PC-9 (cell line): ENCODE data around the gene CIBAR2. TPM values are rescaled to one million over a fixed set of nuclear protein-coding genes. Genes with fewer than 3 reads are reported as not detected.

Experiments used
- BruUV-seq: library from RNA; stranded (reverse); fragments of 400-500 nt; replicated peaks from 2 replicates; lab custom pipeline; 2021; lab: Mats Ljungman, UMichigan
- CTCF ChIA-PET: fragments of 300-600 bp; sonication (Branson Sonifier 250); formaldehyde crosslinking; loops from one replicate; lab custom pipeline; 2022; ENCODE audit warnings: antibody characterized with exemption; lab: Charles Lee
- POLR2A ChIA-PET: fragments of 300-600 bp; sonication (Branson Sonifier 250); formaldehyde crosslinking; loops from one replicate; lab custom pipeline; 2022; ENCODE audit warnings: antibody characterized with exemption; ENCODE audit not compliant: unreplicated experiment; lab: Charles Lee
- DNase-seq, 2 experiments: peaks; one replicate each; pipeline versions ENCODE4 v3.0.0 to v3.0.0-alpha.2; 2015 to 2022; ENCODE audit warnings: mixed read lengths in 1 of 2
- H2AFZ ChIP-seq: fragments of 200-600 bp; sonication (generic); 2 replicates; pipeline ENCODE4 v1.8.1; 2017; ENCODE audit warnings: antibody characterized with exemption
- H3F3A ChIP-seq: fragments of 200-600 bp; sonication (generic); 2 replicates; pipeline ENCODE4 v1.8.1; 2017; ENCODE audit warnings: antibody characterized with exemption, mild to moderate bottlenecking, low read depth; ENCODE audit not compliant: insufficient read depth
- H3K27ac ChIP-seq: fragments of 200-600 bp; sonication (generic); 2 replicates; pipeline ENCODE4 v1.6.1; 2016; ENCODE audit warnings: mixed run types
- H3K27me3 ChIP-seq: fragments of 200-600 bp; sonication (generic); 2 replicates; pipeline ENCODE4 v1.6.1; 2016; ENCODE audit warnings: low read depth, mixed run types; ENCODE audit not compliant: insufficient read depth
- H3K36me3 ChIP-seq: fragments of 200-600 bp; sonication (generic); 2 replicates; pipeline ENCODE4 v1.6.1; 2016; ENCODE audit warnings: low read depth, mixed run types
- H3K4me1 ChIP-seq: fragments of 200-600 bp; sonication (generic); replicated peaks from 2 replicates; pipeline ENCODE4 v1.6.1; 2016; ENCODE audit warnings: mixed run types; ENCODE audit not compliant: insufficient read depth
- H3K4me2 ChIP-seq: fragments of 200-600 bp; sonication (generic); 2 replicates; pipeline ENCODE4 v1.6.1; 2017; ENCODE audit warnings: mixed run types
- H3K4me3 ChIP-seq: fragments of 200-600 bp; sonication (generic); 2 replicates; pipeline ENCODE4 v1.6.1; 2016; ENCODE audit warnings: mixed run types
- H3K79me2 ChIP-seq: fragments of 200-600 bp; sonication (generic); 2 replicates; pipeline ENCODE4 v1.6.1; 2017; ENCODE audit warnings: low read depth, mixed run types
- H3K9me2 ChIP-seq: fragments of 200-600 bp; sonication (generic); 2 replicates; pipeline ENCODE4 v1.8.1; 2017; ENCODE audit warnings: mild to moderate bottlenecking; ENCODE audit not compliant: insufficient read depth
- H3K9me3 ChIP-seq: fragments of 200-600 bp; sonication (generic); 2 replicates; pipeline ENCODE4 v1.8.1; 2016; ENCODE audit warnings: low read depth; ENCODE audit not compliant: insufficient read depth
- H4K20me1 ChIP-seq: fragments of 200-600 bp; sonication (generic); 2 replicates; pipeline ENCODE4 v1.8.1; 2017; ENCODE audit not compliant: insufficient read depth
- EZH2 ChIP-seq: fragments of 200-600 bp; sonication (generic); IDR thresholded peaks from 2 replicates; pipeline ENCODE4 v1.8.0; 2017; ENCODE audit warnings: antibody characterized with exemption, low read depth
- intact Hi-C: fragments of 100-400 bp; cut with micrococcal nuclease; formaldehyde crosslinking; loops from one replicate; pipeline ENCODE4 v1.10.0; 2022; ENCODE audit not compliant: unreplicated experiment
- total RNA-seq: library from RNA; stranded (reverse); gene quantifications from 2 replicates; pipeline ENCODE4 v1.2.3, GENCODE V29; 2021
- TF ChIP-seq, protein P1 (sequence below): fragments of 200-600 bp; sonication (generic); conservative IDR thresholded peaks from 2 replicates; pipeline ENCODE4 v1.6.1; 2017; ENCODE audit warnings: mixed run types, antibody characterized with exemption, mild to moderate bottlenecking, moderate library complexity

CIBAR2 gene
- total RNA-seq, 1 experiment from 2014 or later: not detected

DNA sequence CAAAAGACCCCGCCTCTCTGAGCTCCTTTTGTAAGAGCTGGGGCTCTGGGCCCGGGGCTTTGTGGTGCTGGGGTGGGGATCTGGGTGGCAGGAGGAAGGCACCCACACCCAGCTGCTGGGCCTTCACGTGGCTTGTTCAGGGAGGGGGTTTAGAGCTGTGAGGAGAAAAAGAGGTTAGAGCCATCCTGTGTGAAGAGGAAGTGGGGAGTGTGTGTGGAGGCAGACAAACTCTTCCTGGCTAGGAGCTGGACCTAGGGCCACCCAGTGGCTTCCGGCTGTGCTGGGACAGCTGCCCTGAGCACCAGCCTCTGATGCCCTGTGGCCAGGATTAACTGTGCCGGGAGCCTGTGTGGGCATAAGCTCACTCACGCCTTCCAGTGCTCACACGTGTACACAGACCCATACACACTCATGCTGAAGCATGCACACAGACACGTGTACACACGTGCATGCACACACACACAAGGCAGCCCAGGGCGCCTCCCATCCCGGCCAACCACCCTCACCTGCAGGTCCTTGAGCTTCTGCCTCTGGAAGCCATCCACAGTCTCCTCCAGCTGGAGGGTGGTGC is 7.4 kb downstream of the CIBAR2 start:
- H3K27me3 ChIP-seq: peaks cover 10% of the 10 kb centered on the region; the same call in 1 of the 2 replicates
- no peaks in the 10 kb centered on the region for H3K9me3 ChIP-seq
- H3K4me1 ChIP-seq: no peaks in the 10 kb centered on the region
- H3K9me2 ChIP-seq: no peaks in the 10 kb centered on the region
- no peak for TF ChIP-seq EZH2
- TF ChIP-seq, protein P1, sequence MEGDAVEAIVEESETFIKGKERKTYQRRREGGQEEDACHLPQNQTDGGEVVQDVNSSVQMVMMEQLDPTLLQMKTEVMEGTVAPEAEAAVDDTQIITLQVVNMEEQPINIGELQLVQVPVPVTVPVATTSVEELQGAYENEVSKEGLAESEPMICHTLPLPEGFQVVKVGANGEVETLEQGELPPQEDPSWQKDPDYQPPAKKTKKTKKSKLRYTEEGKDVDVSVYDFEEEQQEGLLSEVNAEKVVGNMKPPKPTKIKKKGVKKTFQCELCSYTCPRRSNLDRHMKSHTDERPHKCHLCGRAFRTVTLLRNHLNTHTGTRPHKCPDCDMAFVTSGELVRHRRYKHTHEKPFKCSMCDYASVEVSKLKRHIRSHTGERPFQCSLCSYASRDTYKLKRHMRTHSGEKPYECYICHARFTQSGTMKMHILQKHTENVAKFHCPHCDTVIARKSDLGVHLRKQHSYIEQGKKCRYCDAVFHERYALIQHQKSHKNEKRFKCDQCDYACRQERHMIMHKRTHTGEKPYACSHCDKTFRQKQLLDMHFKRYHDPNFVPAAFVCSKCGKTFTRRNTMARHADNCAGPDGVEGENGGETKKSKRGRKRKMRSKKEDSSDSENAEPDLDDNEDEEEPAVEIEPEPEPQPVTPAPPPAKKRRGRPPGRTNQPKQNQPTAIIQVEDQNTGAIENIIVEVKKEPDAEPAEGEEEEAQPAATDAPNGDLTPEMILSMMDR: no peak
- no peaks in the 10 kb centered on the region for H3K36me3 ChIP-seq
- ChIA-PET POLR2A (no interaction called here), CTCF (interaction anchor here (0.6 to 0.7 kb wide), 2 partner anchors 36 to 39 kb away, joined by 3 to 5 read pairs; no protein-coding TSS in a partner anchor)
- no TSS peak for BruUV-seq
- H3K4me3 ChIP-seq: no peak overlapping the region
- no peak overlapping the region for H3K27ac ChIP-seq
- no peak overlapping the region for H3K4me2 ChIP-seq
- no peaks in the 10 kb centered on the region for H3K79me2 ChIP-seq
- H2AFZ ChIP-seq: no peak overlapping the region
- intact Hi-C loops: no loop called here
- H3F3A ChIP-seq: no peaks in the 10 kb centered on the region
- no peak for DNase-seq
- no peaks in the 10 kb centered on the region; the same call in 1 of the 2 replicates for H4K20me1 ChIP-seq

DNA sequence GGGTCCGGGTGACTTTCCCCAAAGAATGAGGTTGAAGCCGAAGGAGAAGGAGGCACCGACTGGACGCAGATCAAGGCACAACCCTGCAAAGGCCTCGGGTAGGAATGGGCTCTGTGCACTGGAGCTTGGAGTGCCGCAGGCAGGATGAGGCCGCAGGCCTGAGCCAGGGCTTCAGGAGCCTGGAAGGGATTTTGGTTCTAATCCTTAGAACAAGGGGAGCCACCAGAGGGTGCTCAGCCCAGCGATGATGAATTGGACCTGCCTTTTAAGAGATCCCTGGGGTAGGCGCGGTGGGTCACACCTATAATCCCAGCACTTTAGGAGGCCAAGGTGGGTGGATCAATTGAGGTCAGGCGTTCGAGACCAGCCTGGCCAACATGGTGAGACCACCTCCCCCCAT is 8.1 kb downstream of the CIBAR2 start:
- Histone ChIP-seq H3K27ac (no peak overlapping the region), H3K9me2 (no peaks in the 10 kb centered on the region), H3K79me2 (no peaks in the 10 kb centered on the region), H3K36me3 (no peaks in the 10 kb centered on the region), H3K4me2 (no peak overlapping the region), H3F3A (no peaks in the 10 kb centered on the region), H3K9me3 (no peaks in the 10 kb centered on the region), H3K27me3 (peaks cover 12% of the 10 kb centered on the region; the same call in 1 of the 2 replicates), H4K20me1 (no peaks in the 10 kb centered on the region; the same call in 1 of the 2 replicates), H3K4me1 (no peaks in the 10 kb centered on the region), H2AFZ (no peak overlapping the region), H3K4me3 (no peak overlapping the region)
- POLR2A ChIA-PET: no interaction called here
- intact Hi-C loops: no loop called here
- BruUV-seq: no TSS peak
- no peak for DNase-seq
- CTCF ChIA-PET: no interaction called here
- TF ChIP-seq, protein P1: no peak
- no peak for TF ChIP-seq EZH2

DNA sequence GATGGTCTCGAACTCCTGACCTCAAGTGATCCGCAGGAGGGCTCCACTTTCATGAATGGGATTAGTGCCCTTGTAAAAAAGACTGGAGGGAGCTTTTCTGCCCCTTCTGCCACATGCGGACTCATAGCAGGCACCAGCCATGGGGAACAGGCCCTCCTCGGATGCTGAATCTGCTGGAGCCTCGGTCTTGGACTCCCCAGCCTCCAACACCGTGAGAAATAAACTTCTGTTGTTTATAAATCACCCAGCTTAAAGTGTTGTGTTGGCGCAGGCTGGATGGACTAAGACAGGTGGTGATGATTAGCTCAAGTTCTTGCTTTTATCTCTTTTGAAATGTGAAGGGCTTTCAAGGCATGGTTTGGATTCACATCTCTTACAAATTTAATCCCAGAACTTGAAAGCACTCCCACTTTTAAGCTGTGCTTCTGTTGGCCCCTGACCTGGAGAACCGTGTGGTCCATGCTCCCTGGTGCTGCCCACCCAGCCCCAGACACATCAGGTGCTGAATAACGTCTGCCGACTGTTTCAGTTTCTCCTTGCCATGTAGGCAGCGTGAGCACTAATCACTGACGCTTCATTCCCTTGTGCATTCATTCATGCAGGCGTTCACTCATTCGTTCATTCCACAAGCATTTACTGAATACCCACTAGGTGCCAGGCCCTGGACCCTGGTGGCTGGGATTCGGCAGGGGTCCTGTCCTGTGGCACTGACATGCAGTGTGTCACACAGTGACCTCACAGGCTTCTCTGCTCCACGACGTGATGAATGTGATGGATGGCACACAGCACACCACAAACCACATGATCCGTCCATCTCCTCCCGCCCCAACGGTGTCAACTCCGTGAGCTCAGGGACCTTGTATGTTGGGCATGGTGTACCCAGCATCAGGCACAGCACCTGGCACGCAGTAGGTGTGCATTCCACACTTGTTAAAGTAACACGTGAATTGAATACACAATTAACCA is 8.9 kb downstream of the CIBAR2 start:
- CTCF ChIA-PET: interaction anchor here (0.6 kb wide), 1 partner anchor 25 kb away, joined by 5 read pairs; no protein-coding TSS in a partner anchor
- H2AFZ ChIP-seq: no peak overlapping the region
- intact Hi-C loops: no loop called here
- H3K4me2 ChIP-seq: no peak overlapping the region
- no peak overlapping the region for H3K4me3 ChIP-seq
- no TSS peak for BruUV-seq
- TF ChIP-seq, protein P1: no peak
- no peak for TF ChIP-seq EZH2
- H3K36me3 ChIP-seq: no peaks in the 10 kb centered on the region
- no peak for DNase-seq
- H3F3A ChIP-seq: no peaks in the 10 kb centered on the region
- H3K27ac ChIP-seq: no peak overlapping the region
- POLR2A ChIA-PET: interaction anchor here (0.6 kb wide), 2 partner anchors 33 to 55 kb away, joined by 5 to 7 read pairs; no protein-coding TSS in a partner anchor
- H3K9me2 ChIP-seq: no peaks in the 10 kb centered on the region
- no peaks in the 10 kb centered on the region for H3K4me1 ChIP-seq
- H3K9me3 ChIP-seq: no peaks in the 10 kb centered on the region
- H3K79me2 ChIP-seq: no peaks in the 10 kb centered on the region
- H3K27me3 ChIP-seq: peaks cover 17% of the 10 kb centered on the region; the same call in 1 of the 2 replicates
- H4K20me1 ChIP-seq: no peaks in the 10 kb centered on the region; the same call in 1 of the 2 replicates
